HEK293 (cell line): ENCODE results near the gene CCDC88C.
A peak's percentile ranks its signal among the peaks of the same experiment; 100 is the strongest.

Experiments
- CTCF ChIA-PET: fragments of 350-600 bp; formaldehyde crosslinking; extraction: SDS; loops from one replicate; lab custom pipeline; 2021; ENCODE audit warnings: antibody characterized with exemption; lab: Yijun Ruan, JAX
- POLR2A ChIA-PET: fragments of 300-600 bp; formaldehyde crosslinking; extraction: SDS; loops from one replicate; lab custom pipeline; 2020; ENCODE audit warnings: antibody characterized with exemption, inconsistent platforms; lab: Yijun Ruan, JAX
- H3K27ac ChIP-seq: fragments of 200-500 bp; sonication (Bioruptor generic); 2 replicates; pipeline ENCODE4 v1.5.1; 2014; ENCODE audit warnings: low read depth, low read length, control low read depth, inconsistent platforms; ENCODE audit errors: extremely low read depth
- H3K36me3 ChIP-seq, 2 experiments: fragments of 200-500 bp in 1 of 2; sonication (Bioruptor generic) in 1 of 2; 1 replicate in 1 of 2; 2 replicates in 1 of 2; pipeline ENCODE4 v1.5.1; 2014 to 2017; ENCODE audit warnings: inconsistent platforms in 2 of 2, low read length in 2 of 2; ENCODE audit not compliant: control insufficient read depth in 2 of 2, insufficient read depth in 1 of 2
- H3K4me1 ChIP-seq: fragments of 200-500 bp; sonication (Bioruptor generic); 2 replicates; pipeline ENCODE4 v1.5.1; 2014; ENCODE audit warnings: mild to moderate bottlenecking, low read length, inconsistent platforms; ENCODE audit not compliant: control insufficient read depth, insufficient read depth
- H3K4me3 ChIP-seq: 2 replicates; pipeline ENCODE4 v1.5.1; 2011; ENCODE audit warnings: low read depth, mild to moderate bottlenecking, control low read depth, low read length, moderate library complexity
- H3K9me3 ChIP-seq: fragments of 200-500 bp; sonication (Bioruptor generic); 2 replicates; pipeline ENCODE4 v1.5.1; 2014; ENCODE audit warnings: low read depth, low read length, inconsistent platforms; ENCODE audit not compliant: control insufficient read depth, insufficient read depth
- GLIS2 ChIP-seq: fragments of 450-650 bp; formaldehyde crosslinking; IDR thresholded peaks from 2 replicates; pipeline ENCODE4 v1.5.1; 2016; ENCODE audit warnings: missing biosample characterization, missing genetic modification characterization
- MEIS1 ChIP-seq: sonication (generic); formaldehyde crosslinking; IDR thresholded peaks from 2 replicates; pipeline ENCODE4 v1.8.1; 2022; ENCODE audit warnings: missing genetic modification reagents, mild to moderate bottlenecking, borderline replicate concordance
- TCF7L2 ChIP-seq: IDR thresholded peaks from 2 replicates; pipeline ENCODE4 v1.6.1; 2011; ENCODE audit warnings: low read depth, mild to moderate bottlenecking, inconsistent platforms, low read length, moderate library complexity, borderline replicate concordance
- ZBTB48 ChIP-seq: fragments of 450-650 bp; formaldehyde crosslinking; IDR thresholded peaks from 2 replicates; pipeline ENCODE4 v1.5.1; 2016; ENCODE audit warnings: missing biosample characterization, missing genetic modification characterization
- ZIC2 ChIP-seq: fragments of 450-650 bp; formaldehyde crosslinking; IDR thresholded peaks from 2 replicates; pipeline ENCODE4 v1.5.1; 2016; ENCODE audit warnings: missing biosample characterization, missing genetic modification characterization
- ZNF223 ChIP-seq: fragments of 450-650 bp; formaldehyde crosslinking; IDR thresholded peaks from 2 replicates; pipeline ENCODE4 v1.5.1; 2016; ENCODE audit warnings: missing biosample characterization, missing genetic modification characterization
- ZNF391 ChIP-seq: fragments of 450-650 bp; formaldehyde crosslinking; IDR thresholded peaks from 2 replicates; pipeline ENCODE4 v1.5.1; 2016; ENCODE audit warnings: low read depth, missing biosample characterization, missing genetic modification characterization, borderline replicate concordance
- ZNF404 ChIP-seq: fragments of 450-650 bp; formaldehyde crosslinking; IDR thresholded peaks from 2 replicates; pipeline ENCODE4 v1.5.1; 2017; ENCODE audit warnings: missing biosample characterization, missing genetic modification characterization
- ZNF433 ChIP-seq: fragments of 450-650 bp; formaldehyde crosslinking; IDR thresholded peaks from 2 replicates; pipeline ENCODE4 v1.5.1; 2016; ENCODE audit warnings: missing biosample characterization, missing genetic modification characterization, low read depth
- ZNF473 ChIP-seq: fragments of 450-650 bp; formaldehyde crosslinking; IDR thresholded peaks from 2 replicates; pipeline ENCODE4 v1.5.1; 2017; ENCODE audit warnings: missing biosample characterization, missing genetic modification characterization
- ZNF544 ChIP-seq: fragments of 450-650 bp; formaldehyde crosslinking; IDR thresholded peaks from 2 replicates; pipeline ENCODE4 v1.5.0; 2017; ENCODE audit warnings: missing biosample characterization, missing genetic modification characterization
- ZNF677 ChIP-seq: fragments of 450-650 bp; IDR thresholded peaks from 2 replicates; pipeline ENCODE4 v1.5.0; 2018; ENCODE audit warnings: missing biosample characterization, mild to moderate bottlenecking, missing genetic modification characterization, moderate library complexity
- TF ChIP-seq, protein P1 (sequence below): fragments of 450-650 bp; formaldehyde crosslinking; IDR thresholded peaks from 2 replicates; pipeline ENCODE4 v1.5.0; 2017; ENCODE audit warnings: missing biosample characterization, missing genetic modification characterization, borderline replicate concordance
- TF ChIP-seq, protein P2 (sequence below): fragments of 450-650 bp; formaldehyde crosslinking; IDR thresholded peaks from 2 replicates; pipeline ENCODE4 v1.5.1; 2016; ENCODE audit warnings: missing biosample characterization, missing genetic modification characterization, borderline replicate concordance
- TF ChIP-seq, protein P3 (sequence below): fragments of 450-650 bp; formaldehyde crosslinking; IDR thresholded peaks from 2 replicates; pipeline ENCODE4 v1.5.1; 2016; ENCODE audit warnings: missing biosample characterization, missing genetic modification characterization
- TF ChIP-seq, protein P4 (sequence below): fragments of 450-650 bp; formaldehyde crosslinking; IDR thresholded peaks from 2 replicates; pipeline ENCODE4 v1.5.1; 2016; ENCODE audit warnings: missing biosample characterization, missing genetic modification characterization

The CCDC88C gene

DNA sequence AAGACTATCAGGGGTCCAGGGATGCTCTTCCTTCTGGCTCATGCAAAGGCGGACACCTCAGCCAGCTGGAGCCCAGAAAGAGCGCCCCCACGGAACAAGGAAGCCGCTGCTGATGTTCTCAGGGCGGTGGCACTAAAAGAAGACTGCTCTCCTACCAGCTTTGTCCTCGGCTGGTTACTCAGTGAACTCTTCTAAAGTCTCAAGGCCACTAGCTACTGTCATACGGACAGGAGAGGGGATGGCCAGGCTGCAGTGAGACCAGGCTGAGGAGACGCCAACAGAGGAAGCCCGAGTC lies 59.6 kb downstream of the CCDC88C start (continued):
- TF ChIP-seq, protein P1, sequence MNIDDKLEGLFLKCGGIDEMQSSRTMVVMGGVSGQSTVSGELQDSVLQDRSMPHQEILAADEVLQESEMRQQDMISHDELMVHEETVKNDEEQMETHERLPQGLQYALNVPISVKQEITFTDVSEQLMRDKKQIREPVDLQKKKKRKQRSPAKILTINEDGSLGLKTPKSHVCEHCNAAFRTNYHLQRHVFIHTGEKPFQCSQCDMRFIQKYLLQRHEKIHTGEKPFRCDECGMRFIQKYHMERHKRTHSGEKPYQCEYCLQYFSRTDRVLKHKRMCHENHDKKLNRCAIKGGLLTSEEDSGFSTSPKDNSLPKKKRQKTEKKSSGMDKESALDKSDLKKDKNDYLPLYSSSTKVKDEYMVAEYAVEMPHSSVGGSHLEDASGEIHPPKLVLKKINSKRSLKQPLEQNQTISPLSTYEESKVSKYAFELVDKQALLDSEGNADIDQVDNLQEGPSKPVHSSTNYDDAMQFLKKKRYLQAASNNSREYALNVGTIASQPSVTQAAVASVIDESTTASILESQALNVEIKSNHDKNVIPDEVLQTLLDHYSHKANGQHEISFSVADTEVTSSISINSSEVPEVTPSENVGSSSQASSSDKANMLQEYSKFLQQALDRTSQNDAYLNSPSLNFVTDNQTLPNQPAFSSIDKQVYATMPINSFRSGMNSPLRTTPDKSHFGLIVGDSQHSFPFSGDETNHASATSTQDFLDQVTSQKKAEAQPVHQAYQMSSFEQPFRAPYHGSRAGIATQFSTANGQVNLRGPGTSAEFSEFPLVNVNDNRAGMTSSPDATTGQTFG (tag by site-specific recombination) = no peak
- no peak for TF ChIP-seq ZBTB48 (tag by site-specific recombination)
- TF ChIP-seq, protein P2, sequence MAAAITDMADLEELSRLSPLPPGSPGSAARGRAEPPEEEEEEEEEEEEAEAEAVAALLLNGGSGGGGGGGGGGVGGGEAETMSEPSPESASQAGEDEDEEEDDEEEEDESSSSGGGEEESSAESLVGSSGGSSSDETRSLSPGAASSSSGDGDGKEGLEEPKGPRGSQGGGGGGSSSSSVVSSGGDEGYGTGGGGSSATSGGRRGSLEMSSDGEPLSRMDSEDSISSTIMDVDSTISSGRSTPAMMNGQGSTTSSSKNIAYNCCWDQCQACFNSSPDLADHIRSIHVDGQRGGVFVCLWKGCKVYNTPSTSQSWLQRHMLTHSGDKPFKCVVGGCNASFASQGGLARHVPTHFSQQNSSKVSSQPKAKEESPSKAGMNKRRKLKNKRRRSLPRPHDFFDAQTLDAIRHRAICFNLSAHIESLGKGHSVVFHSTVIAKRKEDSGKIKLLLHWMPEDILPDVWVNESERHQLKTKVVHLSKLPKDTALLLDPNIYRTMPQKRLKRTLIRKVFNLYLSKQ = no peak
- no peak for TF ChIP-seq ZNF473
- TF ChIP-seq GLIS2 (tag by site-specific recombination) = no peak
- no peak for TF ChIP-seq TCF7L2
- TF ChIP-seq ZNF223 (tag by site-specific recombination) = no peak
- TF ChIP-seq ZNF544 (tag by site-specific recombination) = no peak

DNA sequence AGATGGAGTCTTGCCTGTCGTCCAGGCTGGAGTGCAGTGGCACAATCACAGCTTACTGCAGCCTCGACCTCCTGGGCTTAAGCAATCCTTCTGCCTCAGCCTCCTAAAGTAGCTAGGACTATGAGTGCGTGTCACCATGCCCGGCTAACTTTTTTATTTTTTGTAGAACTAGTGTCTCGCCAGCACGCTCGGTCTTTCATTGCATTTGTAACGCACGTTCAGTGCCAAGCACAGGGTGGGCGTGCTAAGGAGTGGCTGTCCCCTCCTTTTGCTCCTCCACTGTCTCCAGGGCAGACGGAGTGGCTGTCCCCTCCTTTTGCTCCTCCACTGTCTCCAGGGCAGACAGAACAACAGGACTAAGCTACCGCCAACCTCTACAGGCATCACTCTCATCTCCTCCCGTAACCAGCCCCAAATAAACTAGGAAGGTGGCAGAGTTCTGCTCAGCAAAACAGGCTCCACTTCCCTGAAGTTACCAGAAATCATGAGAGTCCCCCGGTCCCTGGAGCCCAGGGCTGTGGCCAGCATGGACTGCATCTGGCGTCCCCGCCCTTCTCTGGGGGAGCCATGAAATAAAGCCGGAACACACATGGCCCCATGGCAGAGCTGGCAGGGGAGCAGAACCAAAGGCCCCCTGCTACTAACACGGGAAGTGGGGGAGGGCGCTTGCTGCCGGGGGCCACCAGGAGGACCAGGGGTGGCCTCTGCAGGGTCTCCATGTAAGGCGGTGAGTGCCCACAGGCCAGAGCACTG lies 60.2 kb downstream of the CCDC88C start:
- Histone ChIP-seq H3K9me3 (no peaks in the 10 kb centered on the region), H3K4me1 (no peaks in the 10 kb centered on the region), H3K4me3 (no peak overlapping the region), H3K27ac (no peak overlapping the region), H3K36me3 (no peaks in the 10 kb centered on the region)
- ChIA-PET POLR2A (no interaction called here), CTCF (interaction anchor here (1.2 kb wide), 1 partner anchor 12 kb away, joined by 3 read pairs; no protein-coding TSS in a partner anchor)
- TF ChIP-seq ZIC2 (tag by site-specific recombination) (peak; percentile 46), ZNF433 (tag by site-specific recombination) (no peak)

DNA sequence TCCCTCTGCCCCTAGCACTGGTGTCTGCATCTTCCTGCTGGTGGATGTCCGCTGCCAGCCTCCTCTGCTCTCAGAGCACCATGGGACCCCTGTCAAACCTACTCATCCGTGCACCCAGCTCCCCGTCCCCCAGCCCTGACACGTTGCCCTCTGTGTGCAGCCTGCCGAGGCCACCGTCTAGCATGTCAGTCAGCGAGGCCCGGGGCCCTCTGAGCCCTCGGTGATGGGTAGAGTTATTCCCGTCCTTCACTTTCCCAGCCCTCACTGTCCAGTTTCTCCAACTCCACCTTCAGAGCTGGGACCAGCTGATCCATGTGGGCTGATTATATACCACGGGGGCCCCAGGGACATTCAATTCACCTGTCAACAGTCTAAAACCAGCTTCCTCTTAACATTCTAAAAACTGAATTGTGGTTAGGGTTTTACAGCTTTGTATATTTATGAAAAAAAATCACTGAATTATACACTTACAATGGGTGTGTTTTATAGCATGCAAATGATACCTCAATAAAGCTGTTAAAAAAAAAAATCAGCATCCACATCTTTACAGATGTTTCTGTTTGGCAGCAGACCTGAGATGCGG lies 61.3 kb downstream of the CCDC88C start:
- POLR2A ChIA-PET = interaction anchor here (0.6 kb wide), 1 partner anchor 201 kb away, joined by 4 read pairs; no protein-coding TSS in a partner anchor
- H3K36me3 ChIP-seq = no peaks in the 10 kb centered on the region
- no peak overlapping the region for H3K27ac ChIP-seq
- no peak overlapping the region for H3K4me3 ChIP-seq
- no peaks in the 10 kb centered on the region for H3K9me3 ChIP-seq
- H3K4me1 ChIP-seq = no peaks in the 10 kb centered on the region
- CTCF ChIA-PET = interaction anchor here (0.7 to 1.2 kb wide), 3 partner anchors 11 to 69 kb away, joined by 3 read pairs; no protein-coding TSS in a partner anchor
- no peak for TF ChIP-seq ZNF404 (tag by site-specific recombination)
- TF ChIP-seq, protein P3, sequence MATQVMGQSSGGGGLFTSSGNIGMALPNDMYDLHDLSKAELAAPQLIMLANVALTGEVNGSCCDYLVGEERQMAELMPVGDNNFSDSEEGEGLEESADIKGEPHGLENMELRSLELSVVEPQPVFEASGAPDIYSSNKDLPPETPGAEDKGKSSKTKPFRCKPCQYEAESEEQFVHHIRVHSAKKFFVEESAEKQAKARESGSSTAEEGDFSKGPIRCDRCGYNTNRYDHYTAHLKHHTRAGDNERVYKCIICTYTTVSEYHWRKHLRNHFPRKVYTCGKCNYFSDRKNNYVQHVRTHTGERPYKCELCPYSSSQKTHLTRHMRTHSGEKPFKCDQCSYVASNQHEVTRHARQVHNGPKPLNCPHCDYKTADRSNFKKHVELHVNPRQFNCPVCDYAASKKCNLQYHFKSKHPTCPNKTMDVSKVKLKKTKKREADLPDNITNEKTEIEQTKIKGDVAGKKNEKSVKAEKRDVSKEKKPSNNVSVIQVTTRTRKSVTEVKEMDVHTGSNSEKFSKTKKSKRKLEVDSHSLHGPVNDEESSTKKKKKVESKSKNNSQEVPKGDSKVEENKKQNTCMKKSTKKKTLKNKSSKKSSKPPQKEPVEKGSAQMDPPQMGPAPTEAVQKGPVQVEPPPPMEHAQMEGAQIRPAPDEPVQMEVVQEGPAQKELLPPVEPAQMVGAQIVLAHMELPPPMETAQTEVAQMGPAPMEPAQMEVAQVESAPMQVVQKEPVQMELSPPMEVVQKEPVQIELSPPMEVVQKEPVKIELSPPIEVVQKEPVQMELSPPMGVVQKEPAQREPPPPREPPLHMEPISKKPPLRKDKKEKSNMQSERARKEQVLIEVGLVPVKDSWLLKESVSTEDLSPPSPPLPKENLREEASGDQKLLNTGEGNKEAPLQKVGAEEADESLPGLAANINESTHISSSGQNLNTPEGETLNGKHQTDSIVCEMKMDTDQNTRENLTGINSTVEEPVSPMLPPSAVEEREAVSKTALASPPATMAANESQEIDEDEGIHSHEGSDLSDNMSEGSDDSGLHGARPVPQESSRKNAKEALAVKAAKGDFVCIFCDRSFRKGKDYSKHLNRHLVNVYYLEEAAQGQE (tag by site-specific recombination) = no peak
- TF ChIP-seq ZNF677 = no peak
- no peak for TF ChIP-seq ZNF391 (tag by site-specific recombination)
- TF ChIP-seq, protein P4, sequence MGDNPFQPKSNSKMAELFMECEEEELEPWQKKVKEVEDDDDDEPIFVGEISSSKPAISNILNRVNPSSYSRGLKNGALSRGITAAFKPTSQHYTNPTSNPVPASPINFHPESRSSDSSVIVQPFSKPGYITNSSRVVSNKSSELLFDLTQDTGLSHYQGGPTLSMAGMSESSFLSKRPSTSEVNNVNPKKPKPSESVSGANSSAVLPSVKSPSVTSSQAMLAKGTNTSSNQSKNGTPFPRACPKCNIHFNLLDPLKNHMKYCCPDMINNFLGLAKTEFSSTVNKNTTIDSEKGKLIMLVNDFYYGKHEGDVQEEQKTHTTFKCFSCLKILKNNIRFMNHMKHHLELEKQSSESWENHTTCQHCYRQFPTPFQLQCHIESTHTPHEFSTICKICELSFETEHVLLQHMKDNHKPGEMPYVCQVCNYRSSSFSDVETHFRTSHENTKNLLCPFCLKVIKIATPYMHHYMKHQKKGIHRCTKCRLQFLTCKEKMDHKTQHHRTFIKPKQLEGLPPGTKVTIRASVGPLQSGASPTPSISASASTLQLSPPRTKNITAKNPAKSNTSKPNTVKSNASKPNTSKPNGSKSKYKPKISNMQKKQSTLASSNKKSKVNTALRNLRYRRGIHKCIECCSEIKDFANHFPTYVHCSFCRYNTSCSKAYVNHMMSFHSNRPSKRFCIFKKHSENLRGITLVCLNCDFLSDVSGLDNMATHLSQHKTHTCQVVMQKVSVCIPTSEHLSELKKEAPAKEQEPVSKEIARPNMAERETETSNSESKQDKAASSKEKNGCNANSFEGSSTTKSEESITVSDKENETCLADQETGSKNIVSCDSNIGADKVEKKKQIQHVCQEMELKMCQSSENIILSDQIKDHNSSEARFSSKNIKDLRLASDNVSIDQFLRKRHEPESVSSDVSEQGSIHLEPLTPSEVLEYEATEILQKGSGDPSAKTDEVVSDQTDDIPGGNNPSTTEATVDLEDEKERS (tag by site-specific recombination) = no peak
- no peak for TF ChIP-seq MEIS1 (CRISPR knock-in tag)
